PFSK-1 (cell line): ENCODE measurements around the gene MYCBPAP.

Experiments used
- FOXP2 ChIP-seq: optimal IDR thresholded peaks from 2 replicates; pipeline ENCODE3; 2011; ENCODE audit warnings: borderline replicate concordance, control low read depth, inconsistent platforms; ENCODE audit not compliant: insufficient read depth; ENCODE audit errors: extremely low read length, extremely low read depth
- POLR2AphosphoS5 ChIP-seq: IDR thresholded peaks from 2 replicates; pipeline ENCODE4 v1.6.1; 2012; ENCODE audit warnings: low read depth, mild to moderate bottlenecking, control low read depth, low read length, moderate library complexity
- SIN3A ChIP-seq: IDR thresholded peaks from 2 replicates; pipeline ENCODE4 v1.6.1; 2012; ENCODE audit warnings: mild to moderate bottlenecking, low read length, moderate library complexity, borderline replicate concordance; ENCODE audit not compliant: insufficient read depth
- TAF1 ChIP-seq: IDR thresholded peaks from 2 replicates; pipeline ENCODE4 v1.6.1; 2012; ENCODE audit warnings: low read length, control low read depth, borderline replicate concordance; ENCODE audit not compliant: insufficient read depth
- TF ChIP-seq, protein P1 (sequence below), 2 experiments: IDR thresholded peaks; 2 replicates each; pipeline versions ENCODE4 v1.6.1 to v1.8.0; 2011 to 2012; ENCODE audit warnings: low read depth in 2 of 2, low read length in 2 of 2, control low read depth in 1 of 2, inconsistent platforms in 1 of 2, mild to moderate bottlenecking in 1 of 2, moderate library complexity in 1 of 2; ENCODE audit not compliant: insufficient read depth in 1 of 2

DNA sequence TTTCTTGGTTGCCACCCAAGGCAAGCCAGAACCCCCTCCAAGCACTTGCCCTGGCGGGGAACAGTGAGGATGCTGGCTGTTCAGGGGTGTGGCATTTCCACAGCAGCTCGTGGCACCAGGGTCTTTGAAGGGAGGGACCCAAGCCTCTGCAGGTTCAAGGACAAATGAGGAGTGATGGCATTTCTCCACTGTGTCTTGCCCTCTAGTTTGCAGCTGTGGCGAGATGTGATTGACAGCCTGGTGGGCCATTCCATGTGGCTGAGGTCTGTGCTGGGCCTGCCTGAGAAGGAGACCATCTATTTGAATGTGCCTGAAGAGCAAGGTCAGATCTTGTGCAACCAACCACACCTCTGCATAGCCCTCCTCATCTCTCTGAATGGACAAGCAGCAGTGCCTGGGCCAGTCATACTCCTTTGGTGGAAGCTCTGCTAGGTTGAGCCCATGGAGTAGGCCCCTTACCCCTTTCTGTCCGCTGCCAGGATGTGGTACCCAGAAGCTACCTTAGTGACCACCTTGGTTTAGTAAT is 19.8 kb downstream of the MYCBPAP start:
- TF ChIP-seq SIN3A (no peak), TAF1 (no peak), POLR2AphosphoS5 (no peak), FOXP2 (no peak)
- TF ChIP-seq, protein P1, sequence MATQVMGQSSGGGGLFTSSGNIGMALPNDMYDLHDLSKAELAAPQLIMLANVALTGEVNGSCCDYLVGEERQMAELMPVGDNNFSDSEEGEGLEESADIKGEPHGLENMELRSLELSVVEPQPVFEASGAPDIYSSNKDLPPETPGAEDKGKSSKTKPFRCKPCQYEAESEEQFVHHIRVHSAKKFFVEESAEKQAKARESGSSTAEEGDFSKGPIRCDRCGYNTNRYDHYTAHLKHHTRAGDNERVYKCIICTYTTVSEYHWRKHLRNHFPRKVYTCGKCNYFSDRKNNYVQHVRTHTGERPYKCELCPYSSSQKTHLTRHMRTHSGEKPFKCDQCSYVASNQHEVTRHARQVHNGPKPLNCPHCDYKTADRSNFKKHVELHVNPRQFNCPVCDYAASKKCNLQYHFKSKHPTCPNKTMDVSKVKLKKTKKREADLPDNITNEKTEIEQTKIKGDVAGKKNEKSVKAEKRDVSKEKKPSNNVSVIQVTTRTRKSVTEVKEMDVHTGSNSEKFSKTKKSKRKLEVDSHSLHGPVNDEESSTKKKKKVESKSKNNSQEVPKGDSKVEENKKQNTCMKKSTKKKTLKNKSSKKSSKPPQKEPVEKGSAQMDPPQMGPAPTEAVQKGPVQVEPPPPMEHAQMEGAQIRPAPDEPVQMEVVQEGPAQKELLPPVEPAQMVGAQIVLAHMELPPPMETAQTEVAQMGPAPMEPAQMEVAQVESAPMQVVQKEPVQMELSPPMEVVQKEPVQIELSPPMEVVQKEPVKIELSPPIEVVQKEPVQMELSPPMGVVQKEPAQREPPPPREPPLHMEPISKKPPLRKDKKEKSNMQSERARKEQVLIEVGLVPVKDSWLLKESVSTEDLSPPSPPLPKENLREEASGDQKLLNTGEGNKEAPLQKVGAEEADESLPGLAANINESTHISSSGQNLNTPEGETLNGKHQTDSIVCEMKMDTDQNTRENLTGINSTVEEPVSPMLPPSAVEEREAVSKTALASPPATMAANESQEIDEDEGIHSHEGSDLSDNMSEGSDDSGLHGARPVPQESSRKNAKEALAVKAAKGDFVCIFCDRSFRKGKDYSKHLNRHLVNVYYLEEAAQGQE (IDR thresholded peaks at IDR 0.05; ENCODE audit: insufficient read depth in 1 of 2, low read depth in 2 of 2, low read length in 2 of 2): no peak
